ENCODE measurements around the gene INSL3. TPM values are rescaled to one million over a fixed set of nuclear protein-coding genes. Genes with fewer than 3 reads are reported as not detected.

INSL3 gene
- total RNA-seq, 1 donor from 2014 or later: not detected

GRCh38 chr19:17766543-17767131 lies 54.7 kb downstream of the INSL3 start:
- intact Hi-C loops (cut with micrococcal nuclease): no loop called here
- DNase-seq: peak; percentile 87
- ATAC-seq: peak; percentile 89

Other genes with a start within 250 kb of the INSL3 start
- gene UNC13A, start 133.2 kb downstream of the INSL3 start, total RNA-seq: not detected
- gene MAP1S, start 102.0 kb downstream of the INSL3 start, total RNA-seq: 25.5 TPM
- gene FCHO1, start 70.0 kb downstream of the INSL3 start, total RNA-seq: 0.97 TPM
- gene B3GNT3, start 26.4 kb downstream of the INSL3 start, total RNA-seq: not detected
- 1.5 TPM for gene JAK3, start 26.5 kb upstream of the INSL3 start, total RNA-seq
- 720 TPM for gene RPL18A, start 38.4 kb upstream of the INSL3 start, total RNA-seq
- gene SLC5A5, start 50.4 kb upstream of the INSL3 start, total RNA-seq: not detected
- gene CCDC124, start 111.5 kb upstream of the INSL3 start, total RNA-seq: 83.9 TPM
- gene KCNN1, start 145.6 kb upstream of the INSL3 start, total RNA-seq: not detected
- gene ARRDC2, start 186.7 kb upstream of the INSL3 start, total RNA-seq: 17.9 TPM